RPMI7951 (cell line): Measurements from ENCODE around the gene TNRC18. TPM values are rescaled to one million over a fixed set of nuclear protein-coding genes. Genes with fewer than 3 reads are reported as not detected.
"Not testable (repeated sequence)": the region's sequence is repeated elsewhere in the genome, so short reads cannot be mapped to it uniquely, and the experiment has no call there.

Experiments used
- DNase-seq: peaks from one replicate; pipeline ENCODE4 v3.0.0-alpha.2; 2012; ENCODE audit warnings: low read depth
- total RNA-seq: library from RNA; depleted of rRNA; stranded (reverse); fragments of >200 nt; shearing (Covaris generic); gene quantifications from 2 replicates; pipeline ENCODE4 v1.2.3, GENCODE V29; 2014

Gene TNRC18
- total RNA-seq, 1 experiment from 2014 or later: 18.9 TPM

DNA sequence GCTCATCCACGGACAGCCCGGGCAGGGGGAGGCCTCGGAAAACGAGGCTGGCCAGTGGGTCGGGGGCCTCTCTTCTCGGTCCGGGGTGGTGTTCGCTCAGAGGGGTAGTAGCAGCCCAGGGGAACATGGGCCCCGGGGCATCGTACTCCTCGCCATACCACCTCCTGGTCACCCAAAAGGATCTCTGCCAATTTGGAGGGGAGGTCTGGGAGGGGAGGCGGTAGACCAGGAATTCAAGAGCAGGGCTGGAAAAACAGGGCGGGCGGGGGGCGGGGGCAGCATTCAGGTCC lies 73.5 kb downstream of the TNRC18 start:
- no peak for DNase-seq

DNA sequence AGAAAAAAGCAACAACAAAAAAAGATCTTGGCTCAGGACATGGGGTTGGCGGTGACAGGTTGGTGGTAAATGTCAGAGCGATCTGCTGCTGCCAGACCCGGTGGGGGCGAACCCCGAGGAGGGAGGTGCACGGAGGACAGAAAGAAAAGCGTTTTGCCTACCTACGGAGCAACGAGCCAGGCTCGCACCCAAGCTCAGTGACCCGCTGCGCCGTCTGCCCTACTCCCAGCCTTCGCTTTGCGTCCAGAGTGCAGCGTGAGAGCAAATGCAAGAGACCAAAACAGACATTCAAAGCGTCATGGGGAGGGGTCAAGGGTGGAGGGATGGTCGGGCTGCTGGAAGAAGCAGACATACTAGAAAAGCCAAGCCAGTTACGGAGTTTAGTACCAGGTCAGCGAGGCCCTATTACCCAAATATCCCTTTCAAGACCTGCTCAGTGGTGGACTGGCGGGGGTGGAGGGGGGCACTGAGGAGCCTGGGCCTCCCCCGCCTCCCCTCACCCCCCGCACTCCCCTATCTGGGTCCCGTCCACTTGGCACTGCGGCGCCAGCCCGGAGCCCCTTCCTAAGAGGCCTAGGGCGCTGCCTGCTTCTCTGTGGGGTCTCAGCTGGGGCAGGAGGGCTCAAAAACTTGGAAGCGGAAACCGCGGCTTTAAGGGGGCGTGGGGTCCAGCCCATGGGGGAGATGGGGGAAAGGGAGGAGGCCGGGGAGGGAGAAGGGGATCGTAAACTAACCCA lies 74.0 kb downstream of the TNRC18 start:
- DNase-seq: no peak

DNA sequence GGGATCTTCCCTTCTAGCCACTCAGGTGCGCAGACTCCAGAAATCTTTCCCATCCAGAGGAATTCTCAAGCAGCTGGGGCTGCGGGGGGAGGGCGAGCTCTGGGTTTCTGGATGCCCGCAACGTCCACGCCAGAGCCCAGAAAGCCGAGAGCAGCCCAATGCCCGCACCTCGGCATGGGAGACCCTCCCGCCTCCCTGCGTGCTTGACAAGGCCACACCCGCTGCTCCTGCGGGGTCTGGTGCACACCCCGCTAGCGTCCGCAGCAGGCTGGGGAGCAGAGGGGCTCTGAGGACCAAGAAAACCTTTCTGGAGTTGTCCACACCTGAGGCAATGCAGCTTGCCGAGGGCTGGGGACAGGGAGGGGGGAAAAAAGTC lies 74.6 kb downstream of the TNRC18 start:
- no peak for DNase-seq

GRCh38 chr7:5348134-5349004 lies 75.3 kb downstream of the TNRC18 start:
- DNase-seq: no peak

GRCh38 chr7:5345671-5346070 lies 78.0 kb downstream of the TNRC18 start:
- no peak for DNase-seq

GRCh38 chr7:5345171-5345570 lies 78.5 kb downstream of the TNRC18 start:
- no peak for DNase-seq

DNA sequence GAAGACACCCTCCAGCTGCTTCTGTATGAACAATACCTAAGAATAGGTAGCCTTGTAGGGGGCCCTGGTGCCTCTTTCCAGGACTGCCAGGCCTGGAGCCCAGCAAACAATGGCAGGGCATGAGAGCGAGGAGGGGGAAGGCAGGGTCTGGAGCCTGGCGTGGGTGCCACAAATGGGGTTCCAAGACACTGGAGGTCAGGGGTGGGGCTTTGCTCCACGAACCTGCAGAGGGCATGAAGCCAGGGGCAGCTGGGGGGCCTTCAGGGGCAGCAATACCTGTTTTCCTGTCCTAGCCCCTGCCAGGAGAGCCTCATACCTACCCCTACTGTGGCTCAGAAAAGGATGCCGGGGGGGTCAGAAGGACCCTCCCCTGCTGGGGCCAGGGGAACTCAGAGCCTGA lies 79.3 kb downstream of the TNRC18 start:
- DNase-seq: no peak

GRCh38 chr7:5343884-5344283 lies 79.8 kb downstream of the TNRC18 start:
- no peak for DNase-seq

- DNase-seq: no peak
Observed at GRCh38 chr7:5342631-5343030, 81.0 kb downstream of the TNRC18 start.

GRCh38 chr7:5339955-5340354 lies 83.7 kb downstream of the TNRC18 start:
- DNase-seq: no peak

DNA sequence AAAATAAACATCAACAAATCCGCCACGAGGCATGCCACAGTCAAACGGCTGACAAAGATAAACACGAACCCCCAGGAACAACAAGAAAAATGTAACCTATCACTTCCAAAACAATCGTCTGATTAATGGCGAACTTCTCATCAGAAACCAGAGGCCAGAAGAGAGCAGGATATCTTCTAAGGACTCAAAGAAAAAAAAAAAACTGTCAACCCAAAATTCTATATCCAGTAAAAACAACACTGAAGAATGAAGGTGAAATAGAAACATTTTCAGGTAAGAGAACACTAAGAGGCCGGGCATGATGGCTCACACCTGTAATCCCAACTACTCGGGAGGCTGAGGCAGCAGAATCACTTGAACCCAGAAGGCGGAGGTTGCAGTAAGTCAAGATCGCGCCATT lies 86.6 kb downstream of the TNRC18 start:
- DNase-seq: no peak

GRCh38 chr7:5334671-5335070 lies 89.0 kb downstream of the TNRC18 start:
- DNase-seq: no peak

DNA sequence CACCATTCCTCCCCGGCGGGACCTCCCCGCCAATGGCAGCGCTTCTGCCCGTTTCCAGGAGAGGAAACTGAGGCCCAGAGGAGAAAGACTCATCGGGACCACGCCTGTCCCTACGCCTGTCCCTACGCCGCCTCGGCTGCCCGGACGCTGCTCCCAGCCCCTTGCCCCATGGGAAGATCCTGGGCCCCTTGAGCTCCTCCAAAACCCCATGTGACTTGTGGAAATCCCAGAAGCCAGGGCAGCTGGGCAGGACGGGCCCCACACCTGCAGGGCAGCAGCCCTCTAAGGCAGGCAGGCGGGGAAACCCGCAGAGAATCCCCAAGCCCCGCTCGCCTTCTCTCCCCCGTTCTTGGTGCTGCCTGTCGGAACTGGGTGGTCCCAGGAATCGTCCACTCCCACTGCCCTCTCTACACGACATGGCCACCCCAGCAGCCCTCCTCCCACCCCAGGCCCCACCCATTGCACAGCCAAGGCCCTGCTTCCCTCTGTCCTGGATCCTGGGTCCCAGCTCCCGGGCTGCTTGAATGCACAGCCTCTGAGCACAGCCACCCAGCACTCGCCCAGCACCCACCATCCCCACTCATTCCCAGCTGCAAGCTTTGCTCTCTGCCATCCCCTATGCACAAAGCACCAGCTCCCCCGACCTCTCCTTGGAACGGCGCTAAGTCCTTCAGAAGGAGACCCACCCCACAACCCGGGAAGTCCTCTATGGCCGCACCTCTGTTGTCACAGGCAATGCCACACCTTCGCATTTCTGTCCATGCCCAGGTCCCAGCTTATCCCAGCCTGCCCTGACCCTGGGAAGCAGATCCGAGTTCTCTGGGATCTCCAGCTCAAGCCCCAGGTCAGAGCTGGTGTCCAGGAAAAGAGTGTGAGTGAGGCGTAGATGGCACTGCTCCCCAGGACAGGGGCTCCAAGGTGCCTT lies 90.3 kb downstream of the TNRC18 start:
- DNase-seq: no peak

DNA sequence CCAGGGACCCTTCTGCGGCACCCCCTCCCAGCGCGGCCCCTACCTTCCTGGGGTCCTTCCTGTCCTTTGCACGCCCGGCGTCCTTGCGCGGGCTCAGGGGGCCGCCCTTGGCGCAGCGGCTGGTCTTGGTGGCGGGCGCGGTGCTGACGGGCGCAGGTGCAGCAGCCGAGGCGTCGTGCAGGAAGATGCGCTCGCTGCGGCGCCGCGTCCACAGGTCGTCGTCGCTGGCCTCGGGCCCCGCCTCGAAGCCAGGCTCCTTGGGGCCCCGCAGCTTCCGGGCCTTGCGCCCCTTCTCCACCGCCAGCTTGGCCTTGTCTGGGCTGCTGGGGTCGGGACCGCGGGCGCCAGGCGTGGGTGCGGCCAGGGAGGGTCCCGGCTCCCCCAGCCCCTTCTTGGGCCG lies 91.1 kb downstream of the TNRC18 start:
- DNase-seq: no peak

- DNase-seq: no peak
Observed at GRCh38 chr7:5330288-5330687, 93.3 kb downstream of the TNRC18 start.

DNA sequence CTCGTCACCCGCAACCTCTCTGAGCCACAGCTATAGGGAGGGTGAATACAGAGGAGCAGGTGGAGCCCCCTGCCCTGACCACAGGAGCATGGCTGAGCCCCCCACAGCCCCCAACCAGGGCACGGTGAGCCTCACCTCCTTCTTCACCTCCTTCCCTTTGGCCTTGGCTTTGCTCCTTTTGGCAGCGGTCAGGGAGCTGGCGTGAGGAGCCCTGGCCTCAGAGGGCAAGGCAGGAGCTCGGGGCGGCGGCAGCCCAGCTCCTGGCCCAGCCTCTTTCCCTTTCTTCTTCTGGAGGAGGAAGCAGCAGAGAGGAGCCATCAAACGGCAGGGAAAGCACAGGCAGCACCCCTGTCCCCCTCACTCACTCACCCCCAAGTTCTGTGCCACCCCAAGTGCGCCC lies 98.7 kb downstream of the TNRC18 start:
- DNase-seq: no peak

- DNase-seq: not testable (repeated sequence)
Observed at GRCh38 chr7:5323800-5324781, 99.5 kb downstream of the TNRC18 start.

- no peak for DNase-seq
Observed at GRCh38 chr7:5322621-5323410, 100.8 kb downstream of the TNRC18 start.

DNA sequence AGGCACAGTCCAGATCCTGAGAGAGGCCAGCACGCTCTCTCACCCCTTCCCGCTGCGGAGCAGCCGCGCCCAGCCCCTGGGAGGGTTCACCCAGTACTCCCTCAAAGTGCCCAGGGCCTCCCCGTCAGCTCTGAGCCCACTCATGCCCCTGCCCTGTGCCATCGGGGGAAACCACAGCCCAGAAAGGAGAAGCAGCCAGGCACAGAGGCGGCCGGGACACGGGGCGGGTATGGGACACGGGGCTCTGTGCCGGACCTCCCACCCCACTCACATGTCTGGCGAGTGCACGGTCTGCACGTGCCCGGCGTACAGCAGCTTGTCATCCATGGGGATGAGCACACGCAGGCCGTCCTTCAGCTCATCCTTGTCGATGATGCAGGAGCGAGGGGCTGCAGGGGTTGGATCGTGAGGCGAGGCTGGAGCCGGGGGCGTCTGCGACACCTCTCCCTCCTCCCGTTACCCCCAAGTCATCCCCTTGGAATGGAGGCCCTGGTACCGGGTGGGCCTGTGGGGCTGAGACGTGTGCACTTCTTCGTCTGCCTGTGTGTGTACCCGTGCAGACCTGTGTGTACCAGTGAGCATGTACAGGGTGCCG lies 102.7 kb downstream of the TNRC18 start:
- DNase-seq: no peak

DNA sequence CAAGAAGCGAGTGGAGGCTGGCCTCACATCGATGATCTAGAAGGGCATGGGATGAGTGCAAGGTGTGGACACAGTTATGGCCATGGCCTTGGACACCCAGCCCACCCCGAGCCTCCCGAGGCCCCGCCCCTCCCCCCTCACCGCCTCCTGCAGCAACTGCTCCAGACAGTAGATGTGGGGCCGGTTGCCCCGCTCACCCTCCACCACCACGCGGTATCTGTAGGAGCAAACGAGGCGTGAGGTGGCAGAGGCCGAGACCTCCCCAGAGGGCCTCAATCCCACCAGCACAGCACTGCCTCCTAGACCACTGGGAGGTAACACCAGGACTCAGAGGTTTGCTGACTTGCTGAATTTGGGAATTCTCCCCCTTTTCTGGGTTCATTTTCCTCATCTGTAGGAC lies 103.2 kb downstream of the TNRC18 start:
- DNase-seq: no peak
